Measurements from ENCODE around the gene PDE8B.

DNA sequence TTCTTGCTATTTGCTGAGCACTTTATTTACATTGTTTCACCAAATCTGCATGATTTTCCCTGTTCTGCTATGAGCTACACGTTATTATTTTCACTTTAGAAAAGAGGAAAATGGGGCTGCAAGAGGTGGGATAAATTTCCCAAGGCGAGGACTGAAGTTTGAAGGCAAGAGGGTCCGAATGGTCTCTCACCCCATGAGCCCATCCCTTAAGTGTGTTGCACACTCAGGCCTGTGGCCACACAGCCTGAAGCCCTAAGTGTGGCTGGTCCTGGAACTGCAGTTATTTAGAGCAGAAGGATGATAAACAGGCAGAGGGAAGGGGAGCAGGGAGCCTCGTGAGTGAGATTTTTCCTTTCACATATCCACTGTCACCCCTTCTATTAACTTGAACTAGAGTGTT, 7.8 kb downstream of the PDE8B start:
- TF ChIP-seq, protein P1, sequence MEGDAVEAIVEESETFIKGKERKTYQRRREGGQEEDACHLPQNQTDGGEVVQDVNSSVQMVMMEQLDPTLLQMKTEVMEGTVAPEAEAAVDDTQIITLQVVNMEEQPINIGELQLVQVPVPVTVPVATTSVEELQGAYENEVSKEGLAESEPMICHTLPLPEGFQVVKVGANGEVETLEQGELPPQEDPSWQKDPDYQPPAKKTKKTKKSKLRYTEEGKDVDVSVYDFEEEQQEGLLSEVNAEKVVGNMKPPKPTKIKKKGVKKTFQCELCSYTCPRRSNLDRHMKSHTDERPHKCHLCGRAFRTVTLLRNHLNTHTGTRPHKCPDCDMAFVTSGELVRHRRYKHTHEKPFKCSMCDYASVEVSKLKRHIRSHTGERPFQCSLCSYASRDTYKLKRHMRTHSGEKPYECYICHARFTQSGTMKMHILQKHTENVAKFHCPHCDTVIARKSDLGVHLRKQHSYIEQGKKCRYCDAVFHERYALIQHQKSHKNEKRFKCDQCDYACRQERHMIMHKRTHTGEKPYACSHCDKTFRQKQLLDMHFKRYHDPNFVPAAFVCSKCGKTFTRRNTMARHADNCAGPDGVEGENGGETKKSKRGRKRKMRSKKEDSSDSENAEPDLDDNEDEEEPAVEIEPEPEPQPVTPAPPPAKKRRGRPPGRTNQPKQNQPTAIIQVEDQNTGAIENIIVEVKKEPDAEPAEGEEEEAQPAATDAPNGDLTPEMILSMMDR (IDR thresholded peaks at IDR 0.05; ENCODE audit: low read depth, low read length) = peak; percentile 8; the same call in 1 of the 2 replicates
- no peak for TF ChIP-seq EZH2phosphoT487 (IDR thresholded peaks at IDR 0.05; ENCODE audit: low read depth)
